Prostate gland (tissue), 2 donors: ENCODE data around the gene MAP3K13. TPM values are rescaled to one million over a fixed set of nuclear protein-coding genes. Genes with fewer than 3 reads are reported as not detected.

Experiments used
- DNase-seq: peaks from one replicate; pipeline ENCODE4 v3.0.0-alpha.2; 2019; ENCODE audit warnings: low spot score
- H3K27ac ChIP-seq, 2 donors: fragments of 200-600 bp; sonication (generic); 2 replicates each; pipeline ENCODE4 v1.5.1; 2017 to 2019
- H3K27me3 ChIP-seq: fragments of 200-600 bp; sonication (generic); replicated peaks from 2 replicates; pipeline ENCODE4 v1.5.1; 2019; ENCODE audit not compliant: insufficient read depth
- H3K36me3 ChIP-seq, 2 donors: fragments of 200-600 bp; sonication (generic); 1 replicate in 1 of 2; 2 replicates in 1 of 2; pipeline versions ENCODE4 v1.5.1 to v1.8.1; 2017 to 2019
- H3K4me1 ChIP-seq: fragments of 200-600 bp; sonication (generic); replicated peaks from 2 replicates; pipeline ENCODE4 v1.5.1; 2019
- H3K4me3 ChIP-seq, 2 donors: fragments of 200-600 bp; sonication (generic); 2 replicates each; pipeline ENCODE4 v1.5.1; 2017 to 2019
- H3K9me3 ChIP-seq: fragments of 200-600 bp; sonication (generic); 2 replicates; pipeline ENCODE4 v1.5.1; 2017
- CTCF ChIP-seq, 4 experiments: fragments of 200-600 bp in 2 of 4; fragments of 450-650 bp in 2 of 4; sonication (generic) in 2 of 4; IDR thresholded peaks; 1 replicate in 3 of 4; 2 replicates in 1 of 4; pipeline ENCODE4 v1.5.1; 2016 to 2019; ENCODE audit warnings: antibody characterized with exemption in 4 of 4, mild to moderate bottlenecking in 2 of 4, moderate library complexity in 2 of 4
- POLR2A ChIP-seq: fragments of 450-650 bp; IDR thresholded peaks from one replicate; pipeline ENCODE4 v1.6.1; 2016; ENCODE audit warnings: antibody characterized with exemption, mild to moderate bottlenecking
- POLR2AphosphoS5 ChIP-seq: sonication (generic); formaldehyde crosslinking; IDR thresholded peaks from one replicate; pipeline ENCODE4 v1.6.1; 2017; ENCODE audit warnings: antibody characterized with exemption
- WGBS: methylation state at CpG from one replicate; pipeline ENCODE4 v1.1.5; 2018; 5-methylcytosine and 5-hydroxymethylcytosine counted together
- intact Hi-C: fragments of 100-400 bp; cut with DNase I; formaldehyde crosslinking; loops from one replicate; pipeline ENCODE4 v1.14.2; 2022
- total RNA-seq, 2 donors: library from RNA; depleted of rRNA; stranded (reverse); fragments of >200 nt; gene quantifications; one replicate each; pipeline ENCODE4 v1.1.0, GENCODE V29; 2016

Gene MAP3K13
- total RNA-seq, 2 donors from 2014 or later, result 32.9 to 51.1 TPM

- Histone ChIP-seq H3K27me3 (no peaks in the 10 kb centered on the region), H3K4me1 (no peaks in the 10 kb centered on the region), H3K27ac (no peak overlapping the region), H3K9me3 (no peaks in the 10 kb centered on the region), H3K4me3 (no peak overlapping the region), H3K36me3 (no peaks in the 10 kb centered on the region)
- WGBS, result 57% methylated on average over 5 of the region's 5 CpGs
- no peak for TF ChIP-seq CTCF (IDR thresholded peaks at IDR 0.05)
- no peak for TF ChIP-seq POLR2AphosphoS5
- TF ChIP-seq POLR2A, result no peak
- DNase-seq, result no peak
- intact Hi-C loops, result no loop called here
Measured at GRCh38 chr3:185530856-185531255, 167.9 kb downstream of the MAP3K13 start.

GRCh38 chr3:185532901-185533300, 170.0 kb downstream of the MAP3K13 start:
- no peaks in the 10 kb centered on the region for H3K9me3 ChIP-seq
- no peaks in the 10 kb centered on the region for H3K4me1 ChIP-seq
- WGBS, result 50% methylated on average over 5 of the region's 5 CpGs
- no peak for TF ChIP-seq POLR2A
- TF ChIP-seq CTCF (IDR thresholded peaks at IDR 0.05), result no peak
- no peak overlapping the region for H3K4me3 ChIP-seq
- H3K27me3 ChIP-seq, result no peaks in the 10 kb centered on the region
- no peaks in the 10 kb centered on the region for H3K36me3 ChIP-seq
- no peak for DNase-seq
- intact Hi-C loops, result no loop called here
- H3K27ac ChIP-seq, result no peak overlapping the region

GRCh38 chr3:185534511-185534910, 171.6 kb downstream of the MAP3K13 start:
- Histone ChIP-seq H3K27ac (no peak overlapping the region), H3K4me1 (no peaks in the 10 kb centered on the region), H3K4me3 (no peak overlapping the region), H3K36me3 (no peaks in the 10 kb centered on the region), H3K27me3 (no peaks in the 10 kb centered on the region), H3K9me3 (no peaks in the 10 kb centered on the region)
- TF ChIP-seq POLR2AphosphoS5 (no peak), CTCF (IDR thresholded peaks at IDR 0.05) (no peak), POLR2A (no peak)
- WGBS, result 96% methylated on average over 2 of the region's 2 CpGs
- intact Hi-C loops, result no loop called here
- no peak for DNase-seq

GRCh38 chr3:185537369-185537970, 174.5 kb downstream of the MAP3K13 start:
- peak overlapping the region; percentile 66 to 70 for H3K27ac ChIP-seq
- H3K27me3 ChIP-seq, result no peaks in the 10 kb centered on the region
- no peaks in the 10 kb centered on the region for H3K36me3 ChIP-seq
- no peaks in the 10 kb centered on the region for H3K9me3 ChIP-seq
- no peaks in the 10 kb centered on the region for H3K4me1 ChIP-seq
- 45% methylated on average over 9 of the region's 9 CpGs for WGBS
- no peak overlapping the region for H3K4me3 ChIP-seq
- DNase-seq, result peak; percentile 67
- TF ChIP-seq POLR2AphosphoS5, result peak; percentile 90
- TF ChIP-seq POLR2A, result no peak
- no peak for TF ChIP-seq CTCF (IDR thresholded peaks at IDR 0.05)
- intact Hi-C loops, result no loop called here

Other genes with a start within 250 kb of the MAP3K13 start
- 10 to 100 TPM in 1 of 2 donors, 1 to 10 TPM in 1; 5.7 to 21.2 TPM for gene C3orf70, start 210.1 kb upstream of the MAP3K13 start, total RNA-seq
- 10 to 100 TPM in 1 of 2 donors, 1 to 10 TPM in 1; 4.0 to 17.9 TPM for gene EHHADH, start 109.1 kb upstream of the MAP3K13 start, total RNA-seq
- 10 to 100 TPM; 16.4 to 24.5 TPM for gene TMEM41A, start 135.9 kb downstream of the MAP3K13 start, total RNA-seq
- gene LIPH, start 189.5 kb downstream of the MAP3K13 start, total RNA-seq, result 10 to 100 TPM; 17.0 to 19.6 TPM
- gene SENP2, start 223.2 kb downstream of the MAP3K13 start, total RNA-seq, result 10 to 100 TPM; 25.3 to 27.0 TPM